Measurements from ENCODE around the gene CLMN.

Gene CLMN

GRCh38 chr14:95323361-95323760 lies 3.7 kb upstream of the CLMN start:
- Histone ChIP-seq H3K23ac (ENCODE audit: low read length) (no peak overlapping the region), H3K27ac (ENCODE audit: low read depth, low read length) (no peak overlapping the region), H2BK15ac (replicated peaks; ENCODE audit: low read depth) (no peak overlapping the region), H4K5ac (ENCODE audit: low read length) (no peak overlapping the region), H3K36me3 (ENCODE audit: control insufficient read depth, insufficient read depth, low read length) (no peaks in the 10 kb centered on the region), H3K4ac (ENCODE audit: low read depth, low read length) (no peak overlapping the region), H3K56ac (ENCODE audit: low read length) (no peak overlapping the region), H3K79me2 (ENCODE audit: control insufficient read depth, insufficient read depth, low read length) (no peaks in the 10 kb centered on the region), H3K4me3 (ENCODE audit: low read length) (no peak overlapping the region), H3K79me1 (ENCODE audit: low read length) (no peaks in the 10 kb centered on the region), H3K27me3 (ENCODE audit: insufficient read depth, low read length, poor library complexity) (no peaks in the 10 kb centered on the region), H4K8ac (ENCODE audit: low read depth, low read length) (no peak overlapping the region), H2BK5ac (ENCODE audit: low read length) (no peak overlapping the region), H3K9ac (ENCODE audit: low read length) (no peak overlapping the region), H3K4me1 (ENCODE audit: control insufficient read depth, low read depth, low read length) (peaks cover 3% of the 10 kb centered on the region), H3K18ac (ENCODE audit: low read length) (no peak overlapping the region), H2AK5ac (ENCODE audit: low read length) (no peak overlapping the region), H2BK120ac (ENCODE audit: low read depth, low read length) (no peak overlapping the region), H3K4me2 (ENCODE audit: low read length) (no peak overlapping the region)
- DNase-seq, result no peak
- no CpG with 5 or more reads among the region's 6 CpGs for WGBS (ENCODE audit: extremely low coverage, insufficient coverage, low lambda C conversion rate)

GRCh38 chr14:95322651-95323050 lies 2.9 kb upstream of the CLMN start:
- no peak overlapping the region for H4K5ac ChIP-seq (ENCODE audit: low read length)
- no peak overlapping the region for H3K18ac ChIP-seq (ENCODE audit: low read length)
- H3K27me3 ChIP-seq (ENCODE audit: insufficient read depth, low read length, poor library complexity), result no peaks in the 10 kb centered on the region
- H3K4me1 ChIP-seq (ENCODE audit: control insufficient read depth, low read depth, low read length), result peaks cover 3% of the 10 kb centered on the region
- H4K8ac ChIP-seq (ENCODE audit: low read depth, low read length), result no peak overlapping the region
- no peak for DNase-seq
- no peaks in the 10 kb centered on the region for H3K79me2 ChIP-seq (ENCODE audit: control insufficient read depth, insufficient read depth, low read length)
- no peaks in the 10 kb centered on the region for H3K79me1 ChIP-seq (ENCODE audit: low read length)
- H2BK5ac ChIP-seq (ENCODE audit: low read length), result no peak overlapping the region
- no peak overlapping the region for H3K56ac ChIP-seq (ENCODE audit: low read length)
- no peak overlapping the region for H3K4me3 ChIP-seq (ENCODE audit: low read length)
- no peaks in the 10 kb centered on the region for H3K36me3 ChIP-seq (ENCODE audit: control insufficient read depth, insufficient read depth, low read length)
- WGBS (ENCODE audit: extremely low coverage, insufficient coverage, low lambda C conversion rate), result no CpG with 5 or more reads among the region's 4 CpGs
- no peak overlapping the region for H2BK15ac ChIP-seq (replicated peaks; ENCODE audit: low read depth)
- no peak overlapping the region for H3K4me2 ChIP-seq (ENCODE audit: low read length)
- no peak overlapping the region for H3K9ac ChIP-seq (ENCODE audit: low read length)
- H2BK120ac ChIP-seq (ENCODE audit: low read depth, low read length), result no peak overlapping the region
- no peak overlapping the region for H3K23ac ChIP-seq (ENCODE audit: low read length)
- no peak overlapping the region for H3K27ac ChIP-seq (ENCODE audit: low read depth, low read length)
- no peak overlapping the region for H2AK5ac ChIP-seq (ENCODE audit: low read length)
- no peak overlapping the region for H3K4ac ChIP-seq (ENCODE audit: low read depth, low read length)

GRCh38 chr14:95321693-95322455 lies 2.2 kb upstream of the CLMN start:
- no peak for DNase-seq
- no peak overlapping the region for H2AK5ac ChIP-seq (ENCODE audit: low read length)
- H3K18ac ChIP-seq (ENCODE audit: low read length), result no peak overlapping the region
- H3K79me2 ChIP-seq (ENCODE audit: control insufficient read depth, insufficient read depth, low read length), result no peaks in the 10 kb centered on the region
- no peak overlapping the region for H2BK15ac ChIP-seq (replicated peaks; ENCODE audit: low read depth)
- H3K9ac ChIP-seq (ENCODE audit: low read length), result no peak overlapping the region
- no peak overlapping the region for H2BK5ac ChIP-seq (ENCODE audit: low read length)
- no peak overlapping the region for H2BK120ac ChIP-seq (ENCODE audit: low read depth, low read length)
- H3K36me3 ChIP-seq (ENCODE audit: control insufficient read depth, insufficient read depth, low read length), result no peaks in the 10 kb centered on the region
- H3K4me3 ChIP-seq (ENCODE audit: low read length), result no peak overlapping the region
- H3K4me2 ChIP-seq (ENCODE audit: low read length), result no peak overlapping the region
- no peaks in the 10 kb centered on the region for H3K79me1 ChIP-seq (ENCODE audit: low read length)
- H4K8ac ChIP-seq (ENCODE audit: low read depth, low read length), result no peak overlapping the region
- no peaks in the 10 kb centered on the region for H3K27me3 ChIP-seq (ENCODE audit: insufficient read depth, low read length, poor library complexity)
- no peak overlapping the region for H3K23ac ChIP-seq (ENCODE audit: low read length)
- peaks cover 3% of the 10 kb centered on the region for H3K4me1 ChIP-seq (ENCODE audit: control insufficient read depth, low read depth, low read length)
- H3K27ac ChIP-seq (ENCODE audit: low read depth, low read length), result no peak overlapping the region
- no CpG with 5 or more reads among the region's 5 CpGs for WGBS (ENCODE audit: extremely low coverage, insufficient coverage, low lambda C conversion rate)
- H3K56ac ChIP-seq (ENCODE audit: low read length), result no peak overlapping the region
- H3K4ac ChIP-seq (ENCODE audit: low read depth, low read length), result no peak overlapping the region
- H4K5ac ChIP-seq (ENCODE audit: low read length), result no peak overlapping the region

GRCh38 chr14:95320955-95321600 lies 1.4 kb upstream of the CLMN start:
- no peak overlapping the region for H2BK5ac ChIP-seq (ENCODE audit: low read length)
- H3K18ac ChIP-seq (ENCODE audit: low read length), result no peak overlapping the region
- no peak overlapping the region for H3K4ac ChIP-seq (ENCODE audit: low read depth, low read length)
- no peak overlapping the region for H4K5ac ChIP-seq (ENCODE audit: low read length)
- no peak overlapping the region for H3K9ac ChIP-seq (ENCODE audit: low read length)
- no CpG with 5 or more reads among the region's 8 CpGs for WGBS (ENCODE audit: extremely low coverage, insufficient coverage, low lambda C conversion rate)
- H3K27me3 ChIP-seq (ENCODE audit: insufficient read depth, low read length, poor library complexity), result no peaks in the 10 kb centered on the region
- no peak for DNase-seq
- no peak overlapping the region for H3K23ac ChIP-seq (ENCODE audit: low read length)
- no peaks in the 10 kb centered on the region for H3K79me2 ChIP-seq (ENCODE audit: control insufficient read depth, insufficient read depth, low read length)
- H3K36me3 ChIP-seq (ENCODE audit: control insufficient read depth, insufficient read depth, low read length), result no peaks in the 10 kb centered on the region
- H3K79me1 ChIP-seq (ENCODE audit: low read length), result no peaks in the 10 kb centered on the region
- H3K27ac ChIP-seq (ENCODE audit: low read depth, low read length), result no peak overlapping the region
- no peak overlapping the region for H3K4me2 ChIP-seq (ENCODE audit: low read length)
- no peak overlapping the region for H2BK120ac ChIP-seq (ENCODE audit: low read depth, low read length)
- H4K8ac ChIP-seq (ENCODE audit: low read depth, low read length), result no peak overlapping the region
- H3K56ac ChIP-seq (ENCODE audit: low read length), result no peak overlapping the region
- H3K4me1 ChIP-seq (ENCODE audit: control insufficient read depth, low read depth, low read length), result peaks cover 3% of the 10 kb centered on the region
- no peak overlapping the region for H3K4me3 ChIP-seq (ENCODE audit: low read length)
- no peak overlapping the region for H2AK5ac ChIP-seq (ENCODE audit: low read length)
- H2BK15ac ChIP-seq (replicated peaks; ENCODE audit: low read depth), result no peak overlapping the region

GRCh38 chr14:95320078-95320895 lies 579 bp upstream of the CLMN start:
- H2AK5ac ChIP-seq (ENCODE audit: low read length), result no peak overlapping the region
- H3K79me2 ChIP-seq (ENCODE audit: control insufficient read depth, insufficient read depth, low read length), result no peaks in the 10 kb centered on the region
- no peaks in the 10 kb centered on the region for H3K27me3 ChIP-seq (ENCODE audit: insufficient read depth, low read length, poor library complexity)
- no peaks in the 10 kb centered on the region for H3K79me1 ChIP-seq (ENCODE audit: low read length)
- H3K4me3 ChIP-seq (ENCODE audit: low read length), result no peak overlapping the region
- no peak overlapping the region for H3K23ac ChIP-seq (ENCODE audit: low read length)
- no peak overlapping the region for H4K8ac ChIP-seq (ENCODE audit: low read depth, low read length)
- H2BK120ac ChIP-seq (ENCODE audit: low read depth, low read length), result no peak overlapping the region
- no peak overlapping the region for H2BK15ac ChIP-seq (replicated peaks; ENCODE audit: low read depth)
- H3K4me2 ChIP-seq (ENCODE audit: low read length), result peak overlapping the region; percentile 41
- no peak overlapping the region for H3K27ac ChIP-seq (ENCODE audit: low read depth, low read length)
- DNase-seq, result peak; percentile 30
- H3K36me3 ChIP-seq (ENCODE audit: control insufficient read depth, insufficient read depth, low read length), result no peaks in the 10 kb centered on the region
- H3K4ac ChIP-seq (ENCODE audit: low read depth, low read length), result peak overlapping the region; percentile 5
- H4K5ac ChIP-seq (ENCODE audit: low read length), result no peak overlapping the region
- peak overlapping the region; percentile 61 for H3K9ac ChIP-seq (ENCODE audit: low read length)
- H3K4me1 ChIP-seq (ENCODE audit: control insufficient read depth, low read depth, low read length), result peaks cover 3% of the 10 kb centered on the region
- H2BK5ac ChIP-seq (ENCODE audit: low read length), result no peak overlapping the region
- peak overlapping the region; percentile 82 for H3K18ac ChIP-seq (ENCODE audit: low read length)
- H3K56ac ChIP-seq (ENCODE audit: low read length), result peak overlapping the region; percentile 61
- WGBS (ENCODE audit: extremely low coverage, insufficient coverage, low lambda C conversion rate), result no CpG with 5 or more reads among the region's 32 CpGs
